ENCODE data around the gene MMP25. TPM values are rescaled to one million over a fixed set of nuclear protein-coding genes. Genes with fewer than 3 reads are reported as not detected.
"Not testable (repeated sequence)": the region's sequence is repeated elsewhere in the genome, so short reads cannot be mapped to it uniquely, and the experiment has no call there.

MMP25 gene
- total RNA-seq, 1 experiment from 2014 or later = 49.0 TPM

DNA sequence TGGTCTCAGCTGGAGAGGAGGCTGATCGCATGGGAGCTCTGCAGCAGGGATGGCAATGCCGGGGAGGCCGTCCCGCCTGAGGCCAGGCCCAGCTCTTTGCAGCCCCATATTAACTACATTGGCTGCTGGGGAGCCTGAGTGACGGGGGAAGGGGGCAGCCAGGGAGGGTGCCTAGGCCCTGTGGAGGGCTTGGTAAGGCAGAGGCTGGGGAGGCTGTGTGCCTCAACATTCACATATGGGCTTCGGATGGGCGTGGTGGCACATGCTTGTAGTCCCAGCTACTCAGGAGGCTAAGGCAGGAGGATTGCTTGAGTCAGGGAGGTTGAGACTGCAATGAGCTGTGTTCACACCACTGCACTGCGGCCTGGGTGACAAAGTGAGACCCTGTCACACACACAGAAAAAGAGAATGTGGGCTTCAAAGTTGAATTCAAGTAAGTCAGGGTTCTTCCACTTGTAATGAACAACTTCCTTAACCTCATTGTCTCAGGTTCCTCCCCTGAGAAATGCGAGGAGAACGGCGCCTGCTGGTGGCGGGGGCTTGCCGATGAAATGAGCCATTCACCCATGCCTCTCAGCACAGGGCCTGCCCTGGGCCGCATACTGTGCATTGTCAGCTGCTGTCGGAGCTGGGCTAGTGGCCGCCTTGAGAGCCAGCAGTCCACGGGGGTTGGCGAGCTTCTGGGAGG, 26.4 kb downstream of the MMP25 start:
- CTCF ChIA-PET, H3K4me3 Mint-ChIP-seq, POLR2A ChIA-PET, H3K36me3 Mint-ChIP-seq, H3K9me3 Mint-ChIP-seq, H3K27ac Mint-ChIP-seq: not testable (repeated sequence)
- Mint-ChIP-seq H3K4me1 (peaks cover 35% of the 10 kb centered on the region), H3K27me3 (ENCODE audit: low read depth) (peaks cover 12% of the 10 kb centered on the region)
- peak; percentile 64 for ATAC-seq
- DNase-seq (ENCODE audit: low spot score) = peak; percentile 45

DNA sequence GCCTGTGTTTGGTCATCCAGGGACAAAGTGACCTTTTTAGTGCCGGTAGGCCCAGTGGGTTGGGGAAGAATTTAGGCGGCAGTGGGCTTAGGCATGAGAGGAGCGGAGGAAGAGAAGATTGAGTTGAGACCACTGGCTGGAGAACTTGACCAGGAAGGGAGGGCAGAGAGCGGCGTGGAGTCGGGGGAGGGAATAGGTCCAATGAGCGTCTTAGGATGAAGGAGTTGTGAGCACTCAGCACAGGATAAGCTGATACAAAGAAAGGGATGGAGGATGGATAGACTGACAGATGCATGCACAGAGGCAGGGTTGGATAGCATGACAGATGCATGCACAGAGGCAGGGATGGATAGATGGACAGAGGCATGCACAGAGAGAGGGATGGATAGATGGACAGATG, 27.1 kb downstream of the MMP25 start:
- POLR2A ChIA-PET = no interaction called here
- Mint-ChIP-seq H3K9me3 (no peaks in the 10 kb centered on the region), H3K27ac (no peak overlapping the region), H3K36me3 (no peaks in the 10 kb centered on the region), H3K4me1 (peaks cover 42% of the 10 kb centered on the region), H3K27me3 (ENCODE audit: low read depth) (peaks cover 12% of the 10 kb centered on the region), H3K4me3 (no peak overlapping the region)
- TF ChIP-seq CDX4 (CRISPR knock-in tag; IDR thresholded peaks at IDR 0.05; ENCODE audit: borderline replicate concordance) (no peak), ZNF138 (CRISPR knock-in tag; conservative IDR thresholded peaks at IDR 0.05) (no peak), MLX (CRISPR knock-in tag; IDR thresholded peaks at IDR 0.05) (no peak), GABPB1 (CRISPR knock-in tag; IDR thresholded peaks at IDR 0.05) (no peak), NFE2L1 (CRISPR knock-in tag; IDR thresholded peaks at IDR 0.05) (no peak), MAX (CRISPR knock-in tag; IDR thresholded peaks at IDR 0.05) (no peak), NR3C1 (CRISPR knock-in tag; conservative IDR thresholded peaks at IDR 0.05; ENCODE audit: low read depth) (no peak), ATF1 (CRISPR knock-in tag; IDR thresholded peaks at IDR 0.05) (no peak), FOXP1 (CRISPR knock-in tag; IDR thresholded peaks at IDR 0.05; ENCODE audit: borderline replicate concordance) (no peak)
- TF ChIP-seq, protein P1, sequence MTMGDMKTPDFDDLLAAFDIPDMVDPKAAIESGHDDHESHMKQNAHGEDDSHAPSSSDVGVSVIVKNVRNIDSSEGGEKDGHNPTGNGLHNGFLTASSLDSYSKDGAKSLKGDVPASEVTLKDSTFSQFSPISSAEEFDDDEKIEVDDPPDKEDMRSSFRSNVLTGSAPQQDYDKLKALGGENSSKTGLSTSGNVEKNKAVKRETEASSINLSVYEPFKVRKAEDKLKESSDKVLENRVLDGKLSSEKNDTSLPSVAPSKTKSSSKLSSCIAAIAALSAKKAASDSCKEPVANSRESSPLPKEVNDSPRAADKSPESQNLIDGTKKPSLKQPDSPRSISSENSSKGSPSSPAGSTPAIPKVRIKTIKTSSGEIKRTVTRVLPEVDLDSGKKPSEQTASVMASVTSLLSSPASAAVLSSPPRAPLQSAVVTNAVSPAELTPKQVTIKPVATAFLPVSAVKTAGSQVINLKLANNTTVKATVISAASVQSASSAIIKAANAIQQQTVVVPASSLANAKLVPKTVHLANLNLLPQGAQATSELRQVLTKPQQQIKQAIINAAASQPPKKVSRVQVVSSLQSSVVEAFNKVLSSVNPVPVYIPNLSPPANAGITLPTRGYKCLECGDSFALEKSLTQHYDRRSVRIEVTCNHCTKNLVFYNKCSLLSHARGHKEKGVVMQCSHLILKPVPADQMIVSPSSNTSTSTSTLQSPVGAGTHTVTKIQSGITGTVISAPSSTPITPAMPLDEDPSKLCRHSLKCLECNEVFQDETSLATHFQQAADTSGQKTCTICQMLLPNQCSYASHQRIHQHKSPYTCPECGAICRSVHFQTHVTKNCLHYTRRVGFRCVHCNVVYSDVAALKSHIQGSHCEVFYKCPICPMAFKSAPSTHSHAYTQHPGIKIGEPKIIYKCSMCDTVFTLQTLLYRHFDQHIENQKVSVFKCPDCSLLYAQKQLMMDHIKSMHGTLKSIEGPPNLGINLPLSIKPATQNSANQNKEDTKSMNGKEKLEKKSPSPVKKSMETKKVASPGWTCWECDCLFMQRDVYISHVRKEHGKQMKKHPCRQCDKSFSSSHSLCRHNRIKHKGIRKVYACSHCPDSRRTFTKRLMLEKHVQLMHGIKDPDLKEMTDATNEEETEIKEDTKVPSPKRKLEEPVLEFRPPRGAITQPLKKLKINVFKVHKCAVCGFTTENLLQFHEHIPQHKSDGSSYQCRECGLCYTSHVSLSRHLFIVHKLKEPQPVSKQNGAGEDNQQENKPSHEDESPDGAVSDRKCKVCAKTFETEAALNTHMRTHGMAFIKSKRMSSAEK (CRISPR knock-in tag; IDR thresholded peaks at IDR 0.05; ENCODE audit: borderline replicate concordance) = no peak
- TF ChIP-seq, protein P2, sequence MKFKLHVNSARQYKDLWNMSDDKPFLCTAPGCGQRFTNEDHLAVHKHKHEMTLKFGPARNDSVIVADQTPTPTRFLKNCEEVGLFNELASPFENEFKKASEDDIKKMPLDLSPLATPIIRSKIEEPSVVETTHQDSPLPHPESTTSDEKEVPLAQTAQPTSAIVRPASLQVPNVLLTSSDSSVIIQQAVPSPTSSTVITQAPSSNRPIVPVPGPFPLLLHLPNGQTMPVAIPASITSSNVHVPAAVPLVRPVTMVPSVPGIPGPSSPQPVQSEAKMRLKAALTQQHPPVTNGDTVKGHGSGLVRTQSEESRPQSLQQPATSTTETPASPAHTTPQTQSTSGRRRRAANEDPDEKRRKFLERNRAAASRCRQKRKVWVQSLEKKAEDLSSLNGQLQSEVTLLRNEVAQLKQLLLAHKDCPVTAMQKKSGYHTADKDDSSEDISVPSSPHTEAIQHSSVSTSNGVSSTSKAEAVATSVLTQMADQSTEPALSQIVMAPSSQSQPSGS (CRISPR knock-in tag; IDR thresholded peaks at IDR 0.05; ENCODE audit: borderline replicate concordance, low read depth) = no peak
- DNase-seq (ENCODE audit: low spot score) (no peak), ATAC-seq (no peak)
- CTCF ChIA-PET = no interaction called here

DNA sequence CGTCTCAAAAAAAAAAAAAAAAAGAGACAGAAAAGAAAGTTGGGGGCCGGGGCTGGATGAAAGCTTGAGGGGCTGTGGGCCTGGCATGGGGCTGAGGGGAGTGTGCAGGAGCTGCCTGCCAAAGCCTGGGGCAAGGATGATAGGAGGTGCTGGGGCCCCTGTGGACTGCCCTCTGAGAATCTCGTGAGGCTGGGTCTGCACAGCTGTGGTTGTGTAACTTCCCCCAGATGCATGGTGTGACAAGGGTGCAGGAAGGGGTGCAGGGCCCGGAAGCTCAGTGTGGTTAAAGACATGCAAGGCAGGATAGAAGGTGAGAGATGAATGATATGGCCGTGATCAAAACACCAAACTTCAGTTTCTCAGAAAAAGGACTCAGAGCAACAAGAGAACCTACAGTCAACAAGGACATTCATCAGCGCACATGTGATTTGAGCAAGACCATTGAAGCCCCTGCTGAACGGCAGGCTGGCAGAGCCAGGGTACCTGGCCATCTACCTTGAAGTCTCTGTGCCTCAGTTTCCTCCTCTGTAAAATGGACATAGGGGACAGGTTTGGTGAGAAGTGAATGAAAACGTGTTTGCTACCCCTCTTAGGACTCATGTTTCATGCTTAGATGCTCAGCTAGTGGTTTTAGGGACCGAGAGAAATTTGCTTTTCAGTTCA, 28.6 kb downstream of the MMP25 start:
- ATAC-seq = no peak
- POLR2A ChIA-PET = interaction anchor here (1.5 kb wide), 1 partner anchor 16 kb away, joined by 5 read pairs; no protein-coding TSS in a partner anchor
- CTCF ChIA-PET = interaction anchor here (1.1 to 6.5 kb wide), 6 partner anchors 13 to 76 kb away, joined by 4 to 59 read pairs (median 11); no protein-coding TSS in a partner anchor
- no peak for DNase-seq (ENCODE audit: low spot score)
- Mint-ChIP-seq H3K27me3 (ENCODE audit: low read depth) (peaks cover 12% of the 10 kb centered on the region), H3K4me1 (peaks cover 57% of the 10 kb centered on the region), H3K4me3 (no peak overlapping the region), H3K36me3 (no peaks in the 10 kb centered on the region), H3K27ac (no peak overlapping the region), H3K9me3 (no peaks in the 10 kb centered on the region)
- no peak for TF ChIP-seq SMAD3 (CRISPR knock-in tag; IDR thresholded peaks at IDR 0.05; ENCODE audit: borderline replicate concordance)
- no peak for TF ChIP-seq CDX4 (CRISPR knock-in tag; IDR thresholded peaks at IDR 0.05; ENCODE audit: borderline replicate concordance)
- TF ChIP-seq EMX1 (CRISPR knock-in tag; IDR thresholded peaks at IDR 0.05) = no peak
- TF ChIP-seq ZNF138 (CRISPR knock-in tag; conservative IDR thresholded peaks at IDR 0.05) = no peak
- TF ChIP-seq NFYB (CRISPR knock-in tag; conservative IDR thresholded peaks at IDR 0.05; ENCODE audit: low read depth) = no peak
- TF ChIP-seq ZNF263 (CRISPR knock-in tag; IDR thresholded peaks at IDR 0.05; ENCODE audit: low read depth) = no peak
- TF ChIP-seq FOXP1 (CRISPR knock-in tag; IDR thresholded peaks at IDR 0.05; ENCODE audit: borderline replicate concordance) = no peak
- no peak for TF ChIP-seq ESRRA (CRISPR knock-in tag; IDR thresholded peaks at IDR 0.05; ENCODE audit: borderline replicate concordance)
- no peak for TF ChIP-seq ZBTB21 (CRISPR knock-in tag; IDR thresholded peaks at IDR 0.05; ENCODE audit: borderline replicate concordance)
- no peak for TF ChIP-seq ZNF281 (CRISPR knock-in tag; IDR thresholded peaks at IDR 0.05)
- TF ChIP-seq ZNF396 (CRISPR knock-in tag; IDR thresholded peaks at IDR 0.05; ENCODE audit: borderline replicate concordance) = no peak

Data from WTC11 (cell line).